HG03565 (cell line): ENCODE data around the gene ZNF117.
"Not testable (repeated sequence)": the region's sequence is repeated elsewhere in the genome, so short reads cannot be mapped to it uniquely, and the experiment has no call there.

Experiments used
- ATAC-seq: cut with Tn5 transposase; IDR thresholded peaks from one replicate; pipeline ENCODE4 v1.9.1; 2021; ENCODE audit warnings: mild to moderate bottlenecking, moderate library complexity; ENCODE audit not compliant: unreplicated experiment

ZNF117 gene

GRCh38 chr7:64990936-64991335 lies at the start of gene ZNF117:
Gene ZNF117 (minus strand): TSS chr7:64991036.
- ATAC-seq, result no peak

- ATAC-seq, result not testable (repeated sequence)
Observed at GRCh38 chr7:65038767-65039166, 47.9 kb upstream of the ZNF117 start.

DNA sequence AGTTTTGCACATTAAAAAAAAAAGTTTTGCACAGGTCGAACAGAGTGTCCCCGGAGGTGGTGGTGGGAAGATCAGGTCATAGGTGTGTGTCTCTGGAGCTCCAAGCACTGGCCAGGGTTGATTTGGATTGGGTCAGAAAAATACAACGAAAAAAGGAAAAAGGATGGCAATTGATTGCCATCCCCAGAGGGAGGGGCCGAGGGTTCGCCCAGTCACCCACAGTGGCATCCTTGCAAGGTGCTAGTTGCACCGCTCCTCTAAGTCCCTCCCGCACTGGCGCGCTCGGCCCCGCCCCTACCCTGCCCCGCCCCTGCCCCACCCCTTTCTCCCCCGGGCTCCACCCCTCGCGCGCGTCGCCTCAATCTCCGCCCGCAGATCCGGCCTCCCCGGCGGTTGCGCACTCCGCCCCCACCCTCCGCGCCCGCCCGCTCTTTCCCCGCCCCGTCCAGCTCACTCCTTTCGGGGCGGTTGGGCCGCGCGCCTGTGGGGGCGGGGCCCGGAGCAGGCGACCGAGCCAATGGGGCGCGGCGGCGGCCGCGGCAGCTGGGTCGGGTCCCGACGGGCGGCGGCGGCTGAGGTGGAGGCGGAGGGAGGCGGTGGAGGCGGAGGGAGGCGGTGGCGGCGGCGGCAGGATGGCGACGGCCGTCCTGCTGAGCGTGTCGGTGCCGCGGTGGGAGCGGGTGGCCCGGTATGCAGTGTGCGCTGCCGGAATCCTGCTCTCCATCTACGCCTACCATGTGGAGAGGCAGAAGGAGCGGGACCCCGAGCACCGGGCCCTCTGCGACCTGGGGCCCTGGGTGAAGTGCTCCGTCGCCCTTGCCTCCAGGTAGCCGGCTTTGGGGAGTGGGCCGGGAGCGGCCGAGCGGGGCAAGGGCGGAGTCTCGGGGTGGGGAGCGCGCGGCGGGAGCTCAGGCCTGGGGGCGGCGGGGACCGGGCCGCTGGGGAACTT lies 47.2 kb upstream of the ZNF117 start:
- peak; percentile 61 for ATAC-seq

DNA sequence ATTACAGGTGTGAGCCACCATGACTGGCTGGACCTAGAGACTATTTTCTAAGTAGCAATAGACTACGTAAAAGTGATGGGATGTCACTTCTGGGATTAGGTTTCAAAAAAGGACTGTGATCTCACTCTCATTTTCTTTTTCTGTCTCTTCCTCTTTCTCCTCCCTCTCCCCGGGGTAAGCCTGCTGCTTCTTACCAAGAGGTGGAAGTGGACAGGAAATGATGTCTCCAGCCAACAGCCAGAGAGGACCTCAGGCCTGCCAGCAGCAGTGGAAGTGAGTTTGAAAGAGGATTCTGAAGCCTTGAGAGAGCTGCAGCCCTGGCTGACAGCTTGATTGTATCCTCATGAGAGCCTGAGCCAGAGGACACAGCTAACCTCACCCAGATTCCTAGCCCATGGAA lies 45.7 kb upstream of the ZNF117 start:
- ATAC-seq, result peak; percentile 26

- not testable (repeated sequence) for ATAC-seq
Observed at GRCh38 chr7:65035469-65035868, 44.6 kb upstream of the ZNF117 start.

- ATAC-seq, result not testable (repeated sequence)
Observed at GRCh38 chr7:65034120-65034782, 43.4 kb upstream of the ZNF117 start.

- not testable (repeated sequence) for ATAC-seq
Observed at GRCh38 chr7:65033391-65033790, 42.6 kb upstream of the ZNF117 start.

GRCh38 chr7:65025023-65025422 lies 34.2 kb upstream of the ZNF117 start:
- not testable (repeated sequence) for ATAC-seq

- not testable (repeated sequence) for ATAC-seq
Observed at GRCh38 chr7:65020978-65021377, 30.1 kb upstream of the ZNF117 start.

GRCh38 chr7:65009881-65010280 lies 19.0 kb upstream of the ZNF117 start:
- not testable (repeated sequence) for ATAC-seq

DNA sequence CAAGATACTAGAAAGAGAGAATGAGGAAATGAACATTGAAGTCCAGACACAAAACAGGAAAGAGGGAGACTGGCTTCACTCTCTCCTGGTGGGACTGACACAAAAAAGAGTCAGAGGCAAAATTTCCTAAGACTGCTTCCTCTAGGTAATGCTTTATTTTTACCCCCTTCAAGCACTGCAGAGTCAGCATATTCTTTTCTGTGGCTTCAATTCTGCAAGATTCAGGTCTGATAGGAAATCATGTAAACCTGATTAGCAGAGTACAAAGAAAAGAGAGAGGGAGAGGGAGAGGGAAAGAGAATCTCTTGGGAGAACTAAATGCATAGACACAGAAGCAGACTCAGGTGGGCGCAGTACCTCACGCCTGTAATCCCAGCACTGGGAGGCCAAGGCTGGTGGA lies 18.6 kb upstream of the ZNF117 start:
- not testable (repeated sequence) for ATAC-seq

- ATAC-seq, result not testable (repeated sequence)
Observed at GRCh38 chr7:65007036-65007435, 16.2 kb upstream of the ZNF117 start.

- ATAC-seq, result peak; percentile 100
Observed at GRCh38 chr7:65006094-65006992, 15.5 kb upstream of the ZNF117 start, which contains the start of gene ERV3-1. Gene ERV3-1 (minus strand): TSS chr7:65006687. CDS start chr7:64993026, 13,661 bp downstream.

- no peak for ATAC-seq
Observed at GRCh38 chr7:65004575-65004974, 13.7 kb upstream of the ZNF117 start.

GRCh38 chr7:65002972-65003585 lies 12.2 kb upstream of the ZNF117 start:
- no peak for ATAC-seq

- no peak for ATAC-seq
Observed at GRCh38 chr7:65001291-65001814, 10.5 kb upstream of the ZNF117 start.

- ATAC-seq, result peak; percentile 63
Observed at GRCh38 chr7:64999165-65000004, 8.5 kb upstream of the ZNF117 start.

DNA sequence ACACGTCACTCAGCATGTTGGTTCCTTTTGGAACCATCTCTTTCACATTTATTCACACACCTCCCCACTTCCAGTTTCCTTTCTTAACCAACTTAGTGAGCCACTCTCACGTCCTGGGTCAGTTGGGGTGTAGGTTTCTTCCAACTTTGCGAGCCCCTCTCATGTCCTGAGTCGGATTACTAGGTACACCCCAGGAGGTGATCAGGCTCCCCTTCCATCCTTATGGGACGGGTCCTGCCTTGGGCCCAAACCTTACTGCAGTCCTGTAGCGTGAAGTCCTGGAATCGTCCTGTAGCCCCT lies 8.0 kb upstream of the ZNF117 start:
- no peak for ATAC-seq

- ATAC-seq, result no peak
Observed at GRCh38 chr7:64997927-64998391, 7.1 kb upstream of the ZNF117 start.
